Prostate gland (tissue), 2 donors: ENCODE measurements around the gene SNX18. TPM values are rescaled to one million over a fixed set of nuclear protein-coding genes. Genes with fewer than 3 reads are reported as not detected.

Experiments
- DNase-seq: peaks from one replicate; pipeline ENCODE4 v3.0.0-alpha.2; 2019; ENCODE audit warnings: low spot score
- H3K27ac ChIP-seq, 2 donors: fragments of 200-600 bp; sonication (generic); 2 replicates each; pipeline ENCODE4 v1.5.1; 2017 to 2019
- H3K27me3 ChIP-seq: fragments of 200-600 bp; sonication (generic); replicated peaks from 2 replicates; pipeline ENCODE4 v1.5.1; 2019; ENCODE audit not compliant: insufficient read depth
- H3K36me3 ChIP-seq, 2 donors: fragments of 200-600 bp; sonication (generic); 1 replicate in 1 of 2; 2 replicates in 1 of 2; pipeline versions ENCODE4 v1.5.1 to v1.8.1; 2017 to 2019
- H3K4me1 ChIP-seq: fragments of 200-600 bp; sonication (generic); replicated peaks from 2 replicates; pipeline ENCODE4 v1.5.1; 2019
- H3K4me3 ChIP-seq, 2 donors: fragments of 200-600 bp; sonication (generic); 2 replicates each; pipeline ENCODE4 v1.5.1; 2017 to 2019
- H3K9me3 ChIP-seq: fragments of 200-600 bp; sonication (generic); 2 replicates; pipeline ENCODE4 v1.5.1; 2017
- POLR2A ChIP-seq: fragments of 450-650 bp; IDR thresholded peaks from one replicate; pipeline ENCODE4 v1.6.1; 2016; ENCODE audit warnings: antibody characterized with exemption, mild to moderate bottlenecking
- POLR2AphosphoS5 ChIP-seq: sonication (generic); formaldehyde crosslinking; IDR thresholded peaks from one replicate; pipeline ENCODE4 v1.6.1; 2017; ENCODE audit warnings: antibody characterized with exemption
- WGBS: methylation state at CpG from one replicate; pipeline ENCODE4 v1.1.5; 2018; 5-methylcytosine and 5-hydroxymethylcytosine counted together
- intact Hi-C: fragments of 100-400 bp; cut with DNase I; formaldehyde crosslinking; loops from one replicate; pipeline ENCODE4 v1.14.2; 2022
- total RNA-seq, 2 donors: library from RNA; depleted of rRNA; stranded (reverse); fragments of >200 nt; gene quantifications; one replicate each; pipeline ENCODE4 v1.1.0, GENCODE V29; 2016
- TF ChIP-seq, protein P1 (sequence below), 4 experiments: fragments of 200-600 bp in 2 of 4; fragments of 450-650 bp in 2 of 4; sonication (generic) in 2 of 4; IDR thresholded peaks; 1 replicate in 3 of 4; 2 replicates in 1 of 4; pipeline ENCODE4 v1.5.1; 2016 to 2019; ENCODE audit warnings: antibody characterized with exemption in 4 of 4, mild to moderate bottlenecking in 2 of 4, moderate library complexity in 2 of 4

Gene SNX18
- total RNA-seq, 2 donors from 2014 or later: 26.3 to 80.4 TPM

GRCh38 chr5:54547711-54548250 is 30.2 kb downstream of the SNX18 start:
- intact Hi-C loops: no loop called here
- Histone ChIP-seq H3K4me3 (no peak overlapping the region), H3K27ac (no peak overlapping the region), H3K36me3 (peaks cover 0 to 4% of the 10 kb centered on the region in 2 donors), H3K27me3 (no peaks in the 10 kb centered on the region), H3K9me3 (no peaks in the 10 kb centered on the region), H3K4me1 (no peaks in the 10 kb centered on the region)
- TF ChIP-seq POLR2A (no peak), POLR2AphosphoS5 (no peak)
- TF ChIP-seq, protein P1, sequence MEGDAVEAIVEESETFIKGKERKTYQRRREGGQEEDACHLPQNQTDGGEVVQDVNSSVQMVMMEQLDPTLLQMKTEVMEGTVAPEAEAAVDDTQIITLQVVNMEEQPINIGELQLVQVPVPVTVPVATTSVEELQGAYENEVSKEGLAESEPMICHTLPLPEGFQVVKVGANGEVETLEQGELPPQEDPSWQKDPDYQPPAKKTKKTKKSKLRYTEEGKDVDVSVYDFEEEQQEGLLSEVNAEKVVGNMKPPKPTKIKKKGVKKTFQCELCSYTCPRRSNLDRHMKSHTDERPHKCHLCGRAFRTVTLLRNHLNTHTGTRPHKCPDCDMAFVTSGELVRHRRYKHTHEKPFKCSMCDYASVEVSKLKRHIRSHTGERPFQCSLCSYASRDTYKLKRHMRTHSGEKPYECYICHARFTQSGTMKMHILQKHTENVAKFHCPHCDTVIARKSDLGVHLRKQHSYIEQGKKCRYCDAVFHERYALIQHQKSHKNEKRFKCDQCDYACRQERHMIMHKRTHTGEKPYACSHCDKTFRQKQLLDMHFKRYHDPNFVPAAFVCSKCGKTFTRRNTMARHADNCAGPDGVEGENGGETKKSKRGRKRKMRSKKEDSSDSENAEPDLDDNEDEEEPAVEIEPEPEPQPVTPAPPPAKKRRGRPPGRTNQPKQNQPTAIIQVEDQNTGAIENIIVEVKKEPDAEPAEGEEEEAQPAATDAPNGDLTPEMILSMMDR (IDR thresholded peaks at IDR 0.05): no peak
- no peak for DNase-seq
- 82% methylated on average over 1 of the region's 1 CpG for WGBS

- Histone ChIP-seq H3K4me1 (no peaks in the 10 kb centered on the region), H3K9me3 (no peaks in the 10 kb centered on the region), H3K4me3 (no peak overlapping the region), H3K36me3 (peaks cover 0 to 4% of the 10 kb centered on the region in 2 donors), H3K27ac (no peak overlapping the region), H3K27me3 (no peaks in the 10 kb centered on the region)
- intact Hi-C loops: no loop called here
- no peak for DNase-seq
- 91% methylated on average over 2 of the region's 2 CpGs for WGBS
- no peak for TF ChIP-seq POLR2AphosphoS5
- no peak for TF ChIP-seq POLR2A
- TF ChIP-seq, protein P1 (IDR thresholded peaks at IDR 0.05): no peak
Observed at GRCh38 chr5:54548565-54548964, 31.0 kb downstream of the SNX18 start.

- no peaks in the 10 kb centered on the region for H3K27me3 ChIP-seq
- no peak overlapping the region for H3K4me3 ChIP-seq
- 76% methylated on average over 8 of the region's 8 CpGs for WGBS
- H3K9me3 ChIP-seq: no peaks in the 10 kb centered on the region
- no peak overlapping the region for H3K27ac ChIP-seq
- no peak for TF ChIP-seq POLR2AphosphoS5
- TF ChIP-seq, protein P1 (IDR thresholded peaks at IDR 0.05): no peak
- TF ChIP-seq POLR2A: no peak
- intact Hi-C loops: no loop called here
- DNase-seq: no peak
- no peaks in the 10 kb centered on the region for H3K4me1 ChIP-seq
- H3K36me3 ChIP-seq: peaks cover 0 to 4% of the 10 kb centered on the region in 2 donors
Observed at GRCh38 chr5:54551292-54551691, 33.7 kb downstream of the SNX18 start.

- Histone ChIP-seq H3K4me1 (no peaks in the 10 kb centered on the region), H3K9me3 (no peaks in the 10 kb centered on the region), H3K36me3 (peaks cover 0 to 4% of the 10 kb centered on the region in 2 donors), H3K27me3 (no peaks in the 10 kb centered on the region), H3K27ac (no peak overlapping the region), H3K4me3 (no peak overlapping the region)
- WGBS: 86% methylated on average over 11 of the region's 11 CpGs
- intact Hi-C loops: no loop called here
- DNase-seq: no peak
- TF ChIP-seq POLR2AphosphoS5 (no peak), POLR2A (no peak)
Observed at GRCh38 chr5:54551926-54552325, 34.4 kb downstream of the SNX18 start.

GRCh38 chr5:54552446-54552845 is 34.9 kb downstream of the SNX18 start:
- no peak for DNase-seq
- intact Hi-C loops: no loop called here
- Histone ChIP-seq H3K27ac (no peak overlapping the region), H3K4me1 (no peaks in the 10 kb centered on the region), H3K27me3 (no peaks in the 10 kb centered on the region), H3K36me3 (peaks cover 0 to 4% of the 10 kb centered on the region in 2 donors), H3K9me3 (no peaks in the 10 kb centered on the region), H3K4me3 (no peak overlapping the region)
- no peak for TF ChIP-seq POLR2AphosphoS5
- TF ChIP-seq, protein P1 (IDR thresholded peaks at IDR 0.05): no peak
- TF ChIP-seq POLR2A: no peak
- 96% methylated on average over 7 of the region's 7 CpGs for WGBS
